Heart left ventricle (tissue), 13 donors: ENCODE measurements around the gene GPR22.

Experiments
- POLR2A ChIP-seq, 2 donors: fragments of 450-650 bp; IDR thresholded peaks; one replicate each; pipeline ENCODE4 v1.6.1; 2017; ENCODE audit warnings: antibody characterized with exemption in 2 of 2, mild to moderate bottlenecking in 2 of 2, moderate library complexity in 2 of 2
- TF ChIP-seq, protein P1 (sequence below), 12 donors: fragments of 200-600 bp; sonication (generic) in 4 of 12; IDR thresholded peaks; one replicate each; pipeline versions ENCODE4 v1.5.0 to v1.8.0; 2018 to 2022; ENCODE audit warnings: antibody characterized with exemption in 12 of 12, mild to moderate bottlenecking in 5 of 12
- donor health status: ischemic (EF 13 %, LVEDD 7.1; RV severe dilation, severe dysfunction).
- donor health status: DM: no; HTN: yes; CAD: no.
- donor health status: DM: no; HTN: no; CAD: no.
- donor health status: ischemic (EF 25% LVEDD 6.9; RV normal size, moderate dysfunction).
- donor health status: ischemic (EF 25% LVEDD 5.7; RV mildly dilated, moderate dysfunction).
- donor health status: ischemic (EF 35%, LVEDD 5.7; RV mildly dilated, moderate dysfunction).
- donor health status: nonischemic (EF 11% LVEDD 7.7; RV severe dilation, severe dysfunction).
- donor health status: DM: yes; HTN: yes; CAD: no.
- donor health status: PGD.
- donor health status: ischemic (EF 29% LVEDD 5.4; RV normal size, mild dysfunction).
- donor health status: nonischemic (EF 23%, LVEDD 6.1; RV moderate dilation, normal function).

GRCh38 chr7:107501593-107501992 lies 31.7 kb downstream of the GPR22 start:
- no peak for TF ChIP-seq POLR2A (IDR thresholded peaks at IDR 0.05)
- TF ChIP-seq, protein P1, sequence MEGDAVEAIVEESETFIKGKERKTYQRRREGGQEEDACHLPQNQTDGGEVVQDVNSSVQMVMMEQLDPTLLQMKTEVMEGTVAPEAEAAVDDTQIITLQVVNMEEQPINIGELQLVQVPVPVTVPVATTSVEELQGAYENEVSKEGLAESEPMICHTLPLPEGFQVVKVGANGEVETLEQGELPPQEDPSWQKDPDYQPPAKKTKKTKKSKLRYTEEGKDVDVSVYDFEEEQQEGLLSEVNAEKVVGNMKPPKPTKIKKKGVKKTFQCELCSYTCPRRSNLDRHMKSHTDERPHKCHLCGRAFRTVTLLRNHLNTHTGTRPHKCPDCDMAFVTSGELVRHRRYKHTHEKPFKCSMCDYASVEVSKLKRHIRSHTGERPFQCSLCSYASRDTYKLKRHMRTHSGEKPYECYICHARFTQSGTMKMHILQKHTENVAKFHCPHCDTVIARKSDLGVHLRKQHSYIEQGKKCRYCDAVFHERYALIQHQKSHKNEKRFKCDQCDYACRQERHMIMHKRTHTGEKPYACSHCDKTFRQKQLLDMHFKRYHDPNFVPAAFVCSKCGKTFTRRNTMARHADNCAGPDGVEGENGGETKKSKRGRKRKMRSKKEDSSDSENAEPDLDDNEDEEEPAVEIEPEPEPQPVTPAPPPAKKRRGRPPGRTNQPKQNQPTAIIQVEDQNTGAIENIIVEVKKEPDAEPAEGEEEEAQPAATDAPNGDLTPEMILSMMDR (IDR thresholded peaks at IDR 0.05), result peak in 9 of 12 donors; percentile 25 to 50 (median 31)
